T-helper 1 cell treated with Interleukin-12 subunit alpha and Interleukin-12 subunit beta and Interleukin-4 antibody, amounts not matched to agents 30 μg/mL and 1 μg/mL, for 36 hours (primary cell): ENCODE results near the gene FIP1L1.

Experiments
- H3K27ac Mint-ChIP-seq: one replicate; pipeline ENCODE4 v1.8.0; 2021; ENCODE audit warnings: mild to moderate bottlenecking, mixed read lengths
- H3K27me3 Mint-ChIP-seq: one replicate; pipeline ENCODE4 v1.8.0; 2021; ENCODE audit warnings: low read depth, mixed read lengths
- H3K36me3 Mint-ChIP-seq: one replicate; pipeline ENCODE4 v1.8.0; 2021; ENCODE audit warnings: low read depth, mixed read lengths
- H3K4me1 Mint-ChIP-seq: one replicate; pipeline ENCODE4 v1.8.0; 2021; ENCODE audit warnings: low read depth, mixed read lengths
- H3K4me3 Mint-ChIP-seq: one replicate; pipeline ENCODE4 v1.8.0; 2021; ENCODE audit warnings: mild to moderate bottlenecking, moderate library complexity, mixed read lengths
- H3K9me3 Mint-ChIP-seq: one replicate; pipeline ENCODE4 v1.8.0; 2021; ENCODE audit warnings: mixed read lengths

The FIP1L1 gene

GRCh38 chr4:53476232-53477037 is 99.0 kb downstream of the FIP1L1 start:
- Mint-ChIP-seq H3K27ac (no peak overlapping the region), H3K4me3 (no peak overlapping the region), H3K27me3 (no peaks in the 10 kb centered on the region), H3K4me1 (no peaks in the 10 kb centered on the region), H3K36me3 (no peaks in the 10 kb centered on the region), H3K9me3 (no peaks in the 10 kb centered on the region)

- H3K36me3 Mint-ChIP-seq = no peaks in the 10 kb centered on the region
- no peak overlapping the region for H3K4me3 Mint-ChIP-seq
- H3K4me1 Mint-ChIP-seq = no peaks in the 10 kb centered on the region
- no peaks in the 10 kb centered on the region for H3K9me3 Mint-ChIP-seq
- no peaks in the 10 kb centered on the region for H3K27me3 Mint-ChIP-seq
- no peak overlapping the region for H3K27ac Mint-ChIP-seq
Measured at GRCh38 chr4:53477038-53477565, 99.7 kb downstream of the FIP1L1 start.

GRCh38 chr4:53477636-53478035 is 100.2 kb downstream of the FIP1L1 start:
- Mint-ChIP-seq H3K4me1 (no peaks in the 10 kb centered on the region), H3K27ac (no peak overlapping the region), H3K4me3 (no peak overlapping the region), H3K36me3 (no peaks in the 10 kb centered on the region), H3K27me3 (no peaks in the 10 kb centered on the region), H3K9me3 (no peaks in the 10 kb centered on the region)

GRCh38 chr4:53478671-53479456 is 101.4 kb downstream of the FIP1L1 start:
- Mint-ChIP-seq H3K4me1 (no peaks in the 10 kb centered on the region), H3K36me3 (no peaks in the 10 kb centered on the region), H3K27ac (no peak overlapping the region), H3K27me3 (peaks cover 1% of the 10 kb centered on the region), H3K9me3 (no peaks in the 10 kb centered on the region), H3K4me3 (no peak overlapping the region)

GRCh38 chr4:53479736-53480525 is 102.5 kb downstream of the FIP1L1 start:
- Mint-ChIP-seq H3K36me3 (no peaks in the 10 kb centered on the region), H3K27ac (no peak overlapping the region), H3K9me3 (no peaks in the 10 kb centered on the region), H3K4me3 (no peak overlapping the region), H3K4me1 (no peaks in the 10 kb centered on the region), H3K27me3 (peaks cover 4% of the 10 kb centered on the region)

GRCh38 chr4:53480909-53481308 is 103.5 kb downstream of the FIP1L1 start:
- Mint-ChIP-seq H3K36me3 (no peaks in the 10 kb centered on the region), H3K27me3 (peaks cover 4% of the 10 kb centered on the region), H3K9me3 (no peaks in the 10 kb centered on the region), H3K27ac (no peak overlapping the region), H3K4me3 (no peak overlapping the region), H3K4me1 (no peaks in the 10 kb centered on the region)

GRCh38 chr4:53481586-53481985 is 104.1 kb downstream of the FIP1L1 start:
- Mint-ChIP-seq H3K9me3 (no peaks in the 10 kb centered on the region), H3K27ac (no peak overlapping the region), H3K36me3 (no peaks in the 10 kb centered on the region), H3K27me3 (peaks cover 4% of the 10 kb centered on the region), H3K4me1 (no peaks in the 10 kb centered on the region), H3K4me3 (no peak overlapping the region)

- Mint-ChIP-seq H3K36me3 (no peaks in the 10 kb centered on the region), H3K27me3 (peaks cover 6% of the 10 kb centered on the region), H3K4me1 (no peaks in the 10 kb centered on the region), H3K9me3 (no peaks in the 10 kb centered on the region), H3K27ac (no peak overlapping the region), H3K4me3 (no peak overlapping the region)
Measured at GRCh38 chr4:53483250-53483649, 105.8 kb downstream of the FIP1L1 start.

- H3K27me3 Mint-ChIP-seq = peaks cover 15% of the 10 kb centered on the region
Measured at GRCh38 chr4:53484911-53485657, 107.6 kb downstream of the FIP1L1 start.

GRCh38 chr4:53485658-53486040 is 108.2 kb downstream of the FIP1L1 start:
- Mint-ChIP-seq H3K27me3 (peaks cover 18% of the 10 kb centered on the region), H3K4me1 (no peaks in the 10 kb centered on the region), H3K27ac (no peak overlapping the region), H3K4me3 (no peak overlapping the region), H3K9me3 (no peaks in the 10 kb centered on the region), H3K36me3 (no peaks in the 10 kb centered on the region)

More at GRCh38 chr4:53484911-53485657, 107.6 kb downstream of the FIP1L1 start:
- no peaks in the 10 kb centered on the region for H3K36me3 Mint-ChIP-seq
- H3K4me3 Mint-ChIP-seq = no peak overlapping the region
- no peak overlapping the region for H3K27ac Mint-ChIP-seq
- no peaks in the 10 kb centered on the region for H3K9me3 Mint-ChIP-seq
- no peaks in the 10 kb centered on the region for H3K4me1 Mint-ChIP-seq

GRCh38 chr4:53487766-53488165 is 110.3 kb downstream of the FIP1L1 start:
- H3K4me1 Mint-ChIP-seq = no peaks in the 10 kb centered on the region
- H3K4me3 Mint-ChIP-seq = no peak overlapping the region
- H3K27me3 Mint-ChIP-seq = peaks cover 18% of the 10 kb centered on the region
- no peaks in the 10 kb centered on the region for H3K9me3 Mint-ChIP-seq
- H3K36me3 Mint-ChIP-seq = no peaks in the 10 kb centered on the region
- H3K27ac Mint-ChIP-seq = no peak overlapping the region

GRCh38 chr4:53489279-53489889 is 111.9 kb downstream of the FIP1L1 start:
- H3K4me3 Mint-ChIP-seq = no peak overlapping the region
- H3K27me3 Mint-ChIP-seq = peaks cover 14% of the 10 kb centered on the region
- no peaks in the 10 kb centered on the region for H3K9me3 Mint-ChIP-seq
- no peaks in the 10 kb centered on the region for H3K4me1 Mint-ChIP-seq
- no peaks in the 10 kb centered on the region for H3K36me3 Mint-ChIP-seq
- H3K27ac Mint-ChIP-seq = no peak overlapping the region

- no peak overlapping the region for H3K4me3 Mint-ChIP-seq
- peaks cover 14% of the 10 kb centered on the region for H3K27me3 Mint-ChIP-seq
- no peak overlapping the region for H3K27ac Mint-ChIP-seq
- no peaks in the 10 kb centered on the region for H3K9me3 Mint-ChIP-seq
- H3K4me1 Mint-ChIP-seq = no peaks in the 10 kb centered on the region
- H3K36me3 Mint-ChIP-seq = no peaks in the 10 kb centered on the region
Measured at GRCh38 chr4:53490161-53490956, 112.9 kb downstream of the FIP1L1 start.
